H1 (cell line): ENCODE measurements around the gene MNX1. TPM values are rescaled to one million over a fixed set of nuclear protein-coding genes. Genes with fewer than 3 reads are reported as not detected.

Experiments used
- CTCF ChIA-PET: fragments of 300-600 bp; sonication (Branson Sonifier 250); formaldehyde crosslinking; loops from one replicate; lab custom pipeline; 2021; ENCODE audit not compliant: partially characterized antibody; lab: Charles Lee
- POLR2A ChIA-PET: fragments of 300-600 bp; sonication (Branson Sonifier 250); formaldehyde crosslinking; loops from one replicate; lab custom pipeline; 2021; ENCODE audit warnings: inconsistent platforms; ENCODE audit not compliant: partially characterized antibody; lab: Charles Lee
- DNase-seq, 2 experiments: peaks; one replicate each; pipeline versions ENCODE4 v3.0.0 to v3.0.0-alpha.2; 2010 to 2022; ENCODE audit warnings: low spot score in 2 of 2, low read depth in 1 of 2, mixed read lengths in 1 of 2
- FAIRE-seq: peaks from 2 replicates; lab custom pipeline; 2011; peaks lifted over from hg19 to GRCh38; lab: Jason Lieb, UNC
- H2AFZ ChIP-seq: 2 replicates; pipeline ENCODE4 v1.8.1; 2012; ENCODE audit warnings: low read length, inconsistent platforms
- H2AK5ac ChIP-seq: 2 replicates; pipeline ENCODE4 v1.6.1; 2013; ENCODE audit warnings: low read depth, low read length
- H2BK120ac ChIP-seq: replicated peaks from 2 replicates; pipeline ENCODE3; 2013; ENCODE audit warnings: low read depth, low read length, inconsistent platforms
- H2BK12ac ChIP-seq: 2 replicates; pipeline ENCODE4 v1.6.1; 2013; ENCODE audit warnings: low read depth, low read length
- H2BK15ac ChIP-seq: 2 replicates; pipeline ENCODE4 v1.6.1; 2013; ENCODE audit warnings: low read length
- H2BK20ac ChIP-seq: 2 replicates; pipeline ENCODE4 v1.6.1; 2013; ENCODE audit warnings: low read length
- H2BK5ac ChIP-seq: 2 replicates; pipeline ENCODE4 v1.6.1; 2013; ENCODE audit warnings: low read depth, low read length
- H3K14ac ChIP-seq: 2 replicates; pipeline ENCODE4 v1.6.1; 2013; ENCODE audit warnings: inconsistent platforms; ENCODE audit not compliant: insufficient read length
- H3K18ac ChIP-seq: 2 replicates; pipeline ENCODE4 v1.6.1; 2013; ENCODE audit warnings: low read length; ENCODE audit errors: extremely low read depth
- H3K23ac ChIP-seq: 2 replicates; pipeline ENCODE4 v1.6.1; 2013; ENCODE audit warnings: inconsistent platforms; ENCODE audit not compliant: insufficient read length
- H3K23me2 ChIP-seq: 2 replicates; pipeline ENCODE4 v1.6.1; 2013; ENCODE audit warnings: low read depth, low read length
- H3K27ac ChIP-seq: 2 replicates; pipeline ENCODE4 v1.6.1; 2011; ENCODE audit warnings: low read depth, low read length, inconsistent platforms
- H3K27me3 ChIP-seq, 4 experiments: replicated peaks in 1 of 4; 1 replicate in 1 of 4; 2 replicates in 3 of 4; pipeline versions ENCODE4 v1.6.1 to v1.8.1; 2011 to 2013; ENCODE audit warnings: low read length in 3 of 4, mild to moderate bottlenecking in 3 of 4, inconsistent platforms in 2 of 4, mixed read lengths in 2 of 4, moderate library complexity in 1 of 4; ENCODE audit not compliant: control insufficient read depth in 3 of 4, insufficient read depth in 3 of 4; ENCODE audit errors: extremely low read depth in 1 of 4
- H3K36me3 ChIP-seq, 4 experiments: 2 replicates each; pipeline versions ENCODE4 v1.6.1 to v1.8.1; 2011 to 2013; ENCODE audit warnings: mild to moderate bottlenecking in 4 of 4, low read length in 3 of 4, moderate library complexity in 2 of 4, control low read depth in 1 of 4, inconsistent platforms in 1 of 4; ENCODE audit not compliant: insufficient read depth in 4 of 4, control insufficient read depth in 2 of 4
- H3K4ac ChIP-seq: replicated peaks from 2 replicates; pipeline ENCODE3; 2013; ENCODE audit warnings: low read length, low read depth, mixed read lengths, inconsistent platforms; ENCODE audit not compliant: insufficient read length
- H3K4me1 ChIP-seq, 4 experiments: replicated peaks in 1 of 4; 1 replicate in 1 of 4; 2 replicates in 3 of 4; pipeline versions ENCODE4 v1.6.1 to v1.8.1; 2011 to 2013; ENCODE audit warnings: low read length in 3 of 4, inconsistent platforms in 2 of 4, mixed read lengths in 1 of 4; ENCODE audit not compliant: insufficient read depth in 4 of 4, control insufficient read depth in 3 of 4
- H3K4me2 ChIP-seq, 2 experiments: 2 replicates each; pipeline versions ENCODE4 v1.6.1 to v1.8.1; 2011 to 2013; ENCODE audit warnings: low read depth in 2 of 2, low read length in 2 of 2, control low read depth in 1 of 2, inconsistent platforms in 1 of 2, mild to moderate bottlenecking in 1 of 2; ENCODE audit not compliant: insufficient read depth in 1 of 2
- H3K4me3 ChIP-seq, 4 experiments: fragments of 200-600, 300-600 bp in 1 of 4; sonication (generic), shearing (Covaris generic), sonication (Bioruptor Twin) in 1 of 4; 2 replicates each; pipeline versions ENCODE4 v1.5.1 to v1.8.1; 2011 to 2016; ENCODE audit warnings: low read length in 4 of 4, low read depth in 3 of 4, control low read depth in 2 of 4, inconsistent platforms in 2 of 4, mild to moderate bottlenecking in 2 of 4, mixed read lengths in 1 of 4, moderate library complexity in 1 of 4; ENCODE audit not compliant: insufficient read depth in 2 of 4; ENCODE audit errors: extremely low read depth in 1 of 4
- H3K56ac ChIP-seq: replicated peaks from 2 replicates; pipeline ENCODE3; 2013; ENCODE audit warnings: low read depth, mild to moderate bottlenecking, mixed read lengths, low read length, inconsistent platforms; ENCODE audit not compliant: insufficient read length
- H3K79me1 ChIP-seq: 2 replicates; pipeline ENCODE4 v1.6.1; 2013; ENCODE audit warnings: low read depth, low read length, control low read depth
- H3K79me2 ChIP-seq, 2 experiments: 2 replicates each; pipeline versions ENCODE4 v1.6.1 to v1.8.1; 2012 to 2013; ENCODE audit warnings: low read length in 2 of 2, mild to moderate bottlenecking in 2 of 2, inconsistent platforms in 1 of 2; ENCODE audit not compliant: insufficient read depth in 2 of 2, control insufficient read depth in 1 of 2
- H3K9ac ChIP-seq, 4 experiments: replicated peaks in 1 of 4; 1 replicate in 1 of 4; 2 replicates in 3 of 4; pipeline versions ENCODE4 v1.6.1 to v1.8.1; 2011 to 2013; ENCODE audit warnings: low read depth in 3 of 4, low read length in 3 of 4, control low read depth in 2 of 4, mild to moderate bottlenecking in 2 of 4, moderate library complexity in 2 of 4, inconsistent platforms in 1 of 4; ENCODE audit errors: extremely low read depth in 1 of 4
- H3K9me3 ChIP-seq, 2 experiments: 2 replicates each; pipeline versions ENCODE4 v1.6.1 to v1.8.1; 2012 to 2013; ENCODE audit warnings: mild to moderate bottlenecking in 2 of 2, moderate library complexity in 2 of 2, control low read depth in 1 of 2, inconsistent platforms in 1 of 2, low read depth in 1 of 2, low read length in 1 of 2, mixed read lengths in 1 of 2; ENCODE audit not compliant: insufficient read depth in 2 of 2
- H4K20me1 ChIP-seq, 2 experiments: replicated peaks in 1 of 2; 2 replicates each; pipeline versions ENCODE3 to v1.8.1; 2011 to 2013; ENCODE audit warnings: inconsistent platforms in 2 of 2, low read length in 2 of 2, mild to moderate bottlenecking in 1 of 2; ENCODE audit not compliant: insufficient read depth in 2 of 2, control insufficient read depth in 1 of 2
- H4K5ac ChIP-seq: 2 replicates; pipeline ENCODE4 v1.6.1; 2013; ENCODE audit warnings: low read length, low read depth, mixed read lengths, inconsistent platforms; ENCODE audit not compliant: insufficient read length
- H4K8ac ChIP-seq: 2 replicates; pipeline ENCODE4 v1.8.0; 2013; ENCODE audit warnings: mild to moderate bottlenecking, moderate library complexity, low read length, inconsistent platforms; ENCODE audit not compliant: insufficient read depth; ENCODE audit errors: extremely low read depth
- H4K91ac ChIP-seq: replicated peaks from 2 replicates; pipeline ENCODE3; 2013; ENCODE audit warnings: low read length, mixed read lengths, inconsistent platforms; ENCODE audit not compliant: insufficient read length
- SIN3A ChIP-seq, 2 experiments: IDR thresholded peaks in 1 of 2; conservative IDR thresholded peaks in 1 of 2; 2 replicates each; pipeline ENCODE4 v1.6.1; 2011 to 2012; ENCODE audit warnings: low read length in 2 of 2, improper control_type of control experiment in 1 of 2, low read depth in 1 of 2, mild to moderate bottlenecking in 1 of 2
- SIX5 ChIP-seq: IDR thresholded peaks from 2 replicates; pipeline ENCODE4 v1.6.1; 2011; ENCODE audit warnings: mild to moderate bottlenecking, low read depth, low read length
- YY1 ChIP-seq: IDR thresholded peaks from 2 replicates; pipeline ENCODE4 v1.6.1; 2011; ENCODE audit warnings: low read depth, mild to moderate bottlenecking, low read length
- WGBS, 2 experiments: shearing (Covaris generic) in 1 of 2; methylation state at CpG; one replicate each; pipeline versions ENCODE4 v1.1.6 to v1.1.7; 2013 to 2015; ENCODE audit warnings: low lambda C conversion rate in 2 of 2, mixed read lengths in 2 of 2, inconsistent platforms in 1 of 2, low coverage in 1 of 2, missing lambda C conversion rate in 1 of 2; ENCODE audit not compliant: insufficient replicate concordance in 2 of 2, insufficient coverage in 1 of 2, insufficient read length in 1 of 2; ENCODE audit errors: extremely low coverage in 1 of 2, missing lambda C conversion rate in 1 of 2; 5-methylcytosine and 5-hydroxymethylcytosine counted together
- polyA plus RNA-seq, 7 experiments: library from polyadenylated mRNA; depleted of rRNA in 3 of 7; stranded (reverse) in 5 of 7; unstranded in 2 of 7; fragments of >200 nt in 5 of 7; fragments of 200-250 nt in 2 of 7; gene quantifications; 1 replicate in 5 of 7; 2 replicates in 1 of 7; 4 replicates in 1 of 7; pipeline versions ENCODE4 v1.2.1 to v1.2.3, GENCODE V29; 2011 to 2013; ENCODE audit warnings: missing spikeins in 2 of 7, mixed read lengths in 2 of 7
- total RNA-seq: library from RNA; stranded (reverse); fragmentation: NEBNext Ultra II Directional; extraction: Animal tissue kit (Norgen Biotek cat#: 25700); gene quantifications from 2 replicates; pipeline ENCODE4 v1.2.1, GENCODE V29; 2021

Gene MNX1
- total and polyA plus RNA-seq, 2 of the 8 experiments (the other 6 are each of a cell fraction or from before 2014, with no cell fraction given) = 0.39 TPM; not detected in 1

DNA sequence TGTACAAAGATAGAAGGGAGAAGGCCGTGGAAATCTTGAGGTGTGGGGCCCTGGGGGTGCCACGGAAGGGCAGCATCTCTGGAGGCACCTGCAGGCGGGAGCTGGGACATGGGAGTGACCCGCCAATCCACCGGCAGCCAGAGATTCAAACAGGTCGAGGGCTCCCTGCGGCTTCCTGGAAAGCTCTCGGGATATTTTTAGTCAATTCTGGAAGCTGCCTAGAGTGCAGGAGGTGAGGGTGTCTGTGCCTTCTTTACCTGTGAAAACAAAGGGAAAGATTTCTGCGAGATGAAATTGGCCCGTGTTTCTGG is 16.6 kb downstream of the MNX1 start:
- no peaks in the 10 kb centered on the region for H3K36me3 ChIP-seq
- H3K4ac ChIP-seq = no peak overlapping the region
- H3K18ac ChIP-seq = no peak overlapping the region
- H4K91ac ChIP-seq = no peak overlapping the region
- H3K9me3 ChIP-seq = no peaks in the 10 kb centered on the region
- no peak overlapping the region for H3K23ac ChIP-seq
- no peaks in the 10 kb centered on the region; a peak in 2 of 7 replicates for H3K4me1 ChIP-seq
- H2AK5ac ChIP-seq = no peak overlapping the region
- H2AFZ ChIP-seq = no peak overlapping the region
- H3K4me2 ChIP-seq = no peak overlapping the region
- H2BK12ac ChIP-seq = no peak overlapping the region
- DNase-seq (peak in 1 of 2 experiments; percentile 42), FAIRE-seq (no peak)
- no peak overlapping the region for H4K8ac ChIP-seq
- no peak overlapping the region for H3K14ac ChIP-seq
- H2BK15ac ChIP-seq = no peak overlapping the region
- H3K27me3 ChIP-seq = peaks cover 12 to 29% (median 26%) of the 10 kb centered on the region in 4 experiments
- TF ChIP-seq SIX5 = no peak
- TF ChIP-seq YY1 = no peak
- TF ChIP-seq SIN3A (conservative IDR thresholded peaks at IDR 0.05 in 1 of 2, IDR thresholded peaks at IDR 0.05 in 1 of 2; ENCODE audit: low read depth in 1 of 2, low read length in 2 of 2) = no peak
- no peak overlapping the region for H3K9ac ChIP-seq
- H2BK5ac ChIP-seq = no peak overlapping the region
- H3K23me2 ChIP-seq = no peaks in the 10 kb centered on the region
- no peaks in the 10 kb centered on the region for H3K79me1 ChIP-seq
- no peak overlapping the region for H3K56ac ChIP-seq
- no peak overlapping the region for H2BK120ac ChIP-seq
- 71% methylated on average over 10 of the region's 10 CpGs; no CpG with 5 or more reads in 1 of the 2 experiments for WGBS, 2 experiments
- POLR2A ChIA-PET = interaction anchor here (0.9 to 1.1 kb wide), 2 partner anchors 9 to 12 kb away, joined by 3 to 5 read pairs; no protein-coding TSS in a partner anchor
- no peak overlapping the region for H3K4me3 ChIP-seq
- CTCF ChIA-PET = interaction anchor here (1.1 to 2.8 kb wide), 8 partner anchors 8 to 324 kb away, joined by 3 to 10 read pairs (median 4); partner anchors contain the start of gene NOM1
- H2BK20ac ChIP-seq = no peak overlapping the region
- peaks cover 0 to 4% of the 10 kb centered on the region in 2 experiments for H4K20me1 ChIP-seq
- H3K27ac ChIP-seq = no peak overlapping the region
- no peaks in the 10 kb centered on the region for H3K79me2 ChIP-seq
- H4K5ac ChIP-seq = no peak overlapping the region
